ENCODE results near the gene SSTR5.

- TF ChIP-seq CTCF (IDR thresholded peaks at IDR 0.05) (no peak), POLR2AphosphoS5 (IDR thresholded peaks at IDR 0.05) (no peak), POLR2A (IDR thresholded peaks at IDR 0.05) (no peak), EP300 (IDR thresholded peaks at IDR 0.05) (no peak)
Measured at GRCh38 chr16:1035066-1035415, 37.5 kb upstream of the SSTR5 start.

Measured in upper lobe of left lung (tissue), 4 donors.